Prostate gland (tissue), 2 donors: ENCODE measurements around the gene NRK.

Source experiments
- POLR2AphosphoS5 ChIP-seq: sonication (generic); formaldehyde crosslinking; IDR thresholded peaks from one replicate; pipeline ENCODE4 v1.6.1; 2017; ENCODE audit warnings: antibody characterized with exemption
- TF ChIP-seq, protein P1 (sequence below), 4 experiments: fragments of 200-600 bp in 2 of 4; fragments of 450-650 bp in 2 of 4; sonication (generic) in 2 of 4; IDR thresholded peaks; 1 replicate in 3 of 4; 2 replicates in 1 of 4; pipeline ENCODE4 v1.5.1; 2016 to 2019; ENCODE audit warnings: antibody characterized with exemption in 4 of 4, mild to moderate bottlenecking in 2 of 4, moderate library complexity in 2 of 4

DNA sequence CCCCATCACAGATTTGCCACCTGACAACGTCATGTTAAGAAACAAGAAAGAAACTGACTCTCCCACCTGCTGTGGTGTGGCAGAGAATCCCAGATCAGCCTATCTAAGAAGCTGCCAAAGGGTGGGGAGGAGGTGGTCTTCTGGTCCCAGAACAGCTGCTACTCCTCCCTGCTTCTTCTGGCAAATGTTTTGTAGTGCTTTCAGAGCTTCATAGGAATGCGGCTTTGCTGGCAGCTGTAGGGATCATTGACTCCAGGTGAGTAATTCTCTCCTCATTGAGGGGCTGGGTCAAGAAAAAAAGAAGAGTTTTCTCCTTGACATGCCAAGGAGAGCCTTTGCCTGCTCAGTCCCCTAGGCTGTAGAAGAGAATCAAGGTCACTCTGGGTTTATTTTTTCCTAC lies 23.3 kb downstream of the NRK start:
- TF ChIP-seq, protein P1, sequence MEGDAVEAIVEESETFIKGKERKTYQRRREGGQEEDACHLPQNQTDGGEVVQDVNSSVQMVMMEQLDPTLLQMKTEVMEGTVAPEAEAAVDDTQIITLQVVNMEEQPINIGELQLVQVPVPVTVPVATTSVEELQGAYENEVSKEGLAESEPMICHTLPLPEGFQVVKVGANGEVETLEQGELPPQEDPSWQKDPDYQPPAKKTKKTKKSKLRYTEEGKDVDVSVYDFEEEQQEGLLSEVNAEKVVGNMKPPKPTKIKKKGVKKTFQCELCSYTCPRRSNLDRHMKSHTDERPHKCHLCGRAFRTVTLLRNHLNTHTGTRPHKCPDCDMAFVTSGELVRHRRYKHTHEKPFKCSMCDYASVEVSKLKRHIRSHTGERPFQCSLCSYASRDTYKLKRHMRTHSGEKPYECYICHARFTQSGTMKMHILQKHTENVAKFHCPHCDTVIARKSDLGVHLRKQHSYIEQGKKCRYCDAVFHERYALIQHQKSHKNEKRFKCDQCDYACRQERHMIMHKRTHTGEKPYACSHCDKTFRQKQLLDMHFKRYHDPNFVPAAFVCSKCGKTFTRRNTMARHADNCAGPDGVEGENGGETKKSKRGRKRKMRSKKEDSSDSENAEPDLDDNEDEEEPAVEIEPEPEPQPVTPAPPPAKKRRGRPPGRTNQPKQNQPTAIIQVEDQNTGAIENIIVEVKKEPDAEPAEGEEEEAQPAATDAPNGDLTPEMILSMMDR (IDR thresholded peaks at IDR 0.05) = no peak
- no peak for TF ChIP-seq POLR2AphosphoS5
